IMR-90 (cell line): ENCODE results near the gene KIAA1328. TPM values are rescaled to one million over a fixed set of nuclear protein-coding genes. Genes with fewer than 3 reads are reported as not detected.

Experiments
- ATAC-seq: fragments of 200-7000 bp; cut with Tn5 transposase; 2 replicates; pipeline ENCODE4 v1.9.1; 2020; ENCODE audit warnings: low read depth, mild to moderate bottlenecking, moderate library complexity
- Bru-seq: library from RNA; stranded (reverse); fragments of 400-500 nt; gene quantifications from one replicate; lab custom pipeline; 2021; lab: Mats Ljungman, UMichigan
- BruChase-seq, 2 experiments: library from RNA; stranded (reverse); fragments of 400-500 nt; gene quantifications; one replicate each; lab custom pipeline; 2021; lab: Mats Ljungman, UMichigan
- BruUV-seq: library from RNA; stranded (reverse); fragments of 400-500 nt; replicated peaks from 2 replicates; lab custom pipeline; 2021; lab: Mats Ljungman, UMichigan
- CTCF ChIA-PET: fragments of 300-600 bp; formaldehyde crosslinking; extraction: SDS; loops from one replicate; lab custom pipeline; 2021; ENCODE audit warnings: antibody characterized with exemption; lab: Yijun Ruan, JAX
- POLR2A ChIA-PET: fragments of 300-600 bp; sonication (Branson Sonifier 250); formaldehyde crosslinking; loops from one replicate; lab custom pipeline; 2022; ENCODE audit warnings: antibody characterized with exemption; ENCODE audit not compliant: unreplicated experiment; lab: Charles Lee
- DNase-seq: peaks from one replicate; pipeline ENCODE4 v3.0.0; 2013
- H2AFZ ChIP-seq: replicated peaks from 2 replicates; pipeline ENCODE3; 2013; ENCODE audit warnings: low read length, mild to moderate bottlenecking; ENCODE audit not compliant: poor library complexity
- H2AK5ac ChIP-seq: 2 replicates; pipeline ENCODE4 v1.6.1; 2013; ENCODE audit warnings: low read depth, low read length, inconsistent platforms
- H2AK9ac ChIP-seq: replicated peaks from 2 replicates; pipeline ENCODE3; 2013; ENCODE audit warnings: mild to moderate bottlenecking, low read depth, low read length, moderate library complexity; ENCODE audit not compliant: poor library complexity
- H2BK120ac ChIP-seq: 2 replicates; pipeline ENCODE4 v1.6.1; 2013; ENCODE audit warnings: low read depth, low read length, inconsistent platforms
- H2BK15ac ChIP-seq: 3 replicates; pipeline ENCODE4 v1.6.1; 2013; ENCODE audit warnings: low read depth, low read length, inconsistent platforms
- H2BK20ac ChIP-seq: 2 replicates; pipeline ENCODE4 v1.6.1; 2013; ENCODE audit warnings: low read depth, mild to moderate bottlenecking, inconsistent platforms, low read length, moderate library complexity
- H2BK5ac ChIP-seq: 2 replicates; pipeline ENCODE4 v1.6.1; 2013; ENCODE audit warnings: mild to moderate bottlenecking, low read depth, low read length, inconsistent platforms; ENCODE audit not compliant: poor library complexity, severe bottlenecking
- H3K14ac ChIP-seq: replicated peaks from 2 replicates; pipeline ENCODE4 v1.6.1; 2013; ENCODE audit warnings: low read depth, low read length, inconsistent platforms
- H3K18ac ChIP-seq: 2 replicates; pipeline ENCODE4 v1.6.1; 2013; ENCODE audit warnings: low read depth, low read length, control low read depth
- H3K23ac ChIP-seq: 2 replicates; pipeline ENCODE4 v1.6.1; 2013; ENCODE audit warnings: low read depth, low read length, inconsistent platforms
- H3K27ac ChIP-seq: 2 replicates; pipeline ENCODE4 v1.5.1; 2013; ENCODE audit warnings: mild to moderate bottlenecking, control low read depth, low read length; ENCODE audit not compliant: insufficient read depth
- H3K27me3 ChIP-seq: 2 replicates; pipeline ENCODE4 v1.6.1; 2013; ENCODE audit warnings: low read length; ENCODE audit not compliant: control insufficient read depth, insufficient read depth
- H3K36me3 ChIP-seq: 2 replicates; pipeline ENCODE4 v1.6.1; 2013; ENCODE audit warnings: low read length, mixed read lengths; ENCODE audit not compliant: control insufficient read depth, insufficient read depth
- H3K4ac ChIP-seq: 2 replicates; pipeline ENCODE4 v1.6.1; 2013; ENCODE audit warnings: low read depth, low read length, inconsistent platforms
- H3K4me1 ChIP-seq: 2 replicates; pipeline ENCODE4 v1.6.1; 2013; ENCODE audit warnings: low read length, mixed read lengths; ENCODE audit not compliant: control insufficient read depth, insufficient read depth
- H3K4me2 ChIP-seq: 2 replicates; pipeline ENCODE4 v1.6.1; 2013; ENCODE audit warnings: low read depth, mild to moderate bottlenecking, control low read depth, low read length, moderate library complexity
- H3K4me3 ChIP-seq: 2 replicates; pipeline ENCODE4 v1.5.1; 2013; ENCODE audit warnings: low read depth, mild to moderate bottlenecking, control low read depth, low read length, moderate library complexity; ENCODE audit not compliant: insufficient read depth
- H3K56ac ChIP-seq: 2 replicates; pipeline ENCODE4 v1.6.1; 2013; ENCODE audit warnings: low read length, inconsistent platforms; ENCODE audit not compliant: insufficient read depth; ENCODE audit errors: extremely low read depth
- H3K79me1 ChIP-seq, 2 experiments: 2 replicates each; pipeline ENCODE4 v1.6.1; 2013; ENCODE audit warnings: low read length in 2 of 2, inconsistent platforms in 1 of 2, low read depth in 1 of 2
- H3K9ac ChIP-seq: 2 replicates; pipeline ENCODE4 v1.6.1; 2013; ENCODE audit warnings: low read depth, low read length, control low read depth
- H3K9me1 ChIP-seq: 2 replicates; pipeline ENCODE4 v1.6.1; 2013; ENCODE audit warnings: low read length, inconsistent platforms; ENCODE audit not compliant: insufficient read depth
- H3K9me3 ChIP-seq: 2 replicates; pipeline ENCODE4 v1.6.1; 2013; ENCODE audit warnings: low read length; ENCODE audit not compliant: control insufficient read depth, insufficient read depth
- H4K20me1 ChIP-seq: 2 replicates; pipeline ENCODE4 v1.6.1; 2013; ENCODE audit warnings: low read length, inconsistent platforms; ENCODE audit not compliant: insufficient read depth
- H4K5ac ChIP-seq: 2 replicates; pipeline ENCODE4 v1.6.1; 2013; ENCODE audit warnings: mild to moderate bottlenecking, low read depth, low read length, control low read depth
- H4K8ac ChIP-seq, 2 experiments: 2 replicates each; pipeline ENCODE4 v1.6.1; 2013; ENCODE audit warnings: low read depth in 2 of 2, low read length in 2 of 2, control low read depth in 1 of 2, inconsistent platforms in 1 of 2
- H4K91ac ChIP-seq: 2 replicates; pipeline ENCODE4 v1.6.1; 2013; ENCODE audit warnings: low read depth, low read length, inconsistent platforms; ENCODE audit not compliant: insufficient read depth
- BHLHE40 ChIP-seq: fragments of 150-350 bp; IDR thresholded peaks from 2 replicates; pipeline ENCODE4 v1.6.1; 2016; ENCODE audit warnings: mild to moderate bottlenecking, low read depth, low read length
- CHD1 ChIP-seq: IDR thresholded peaks from 2 replicates; pipeline ENCODE4 v1.6.1; 2012; ENCODE audit warnings: low read depth, low read length, improper control_type of control experiment
- CTCF ChIP-seq: conservative IDR thresholded peaks from 2 replicates; pipeline ENCODE4 v1.5.1; 2012; ENCODE audit warnings: mild to moderate bottlenecking, low read depth, low read length, improper control_type of control experiment
- FOS ChIP-seq: fragments of 150-350 bp; IDR thresholded peaks from 2 replicates; pipeline ENCODE4 v1.6.1; 2016; ENCODE audit warnings: low read depth, low read length
- MAFK ChIP-seq: IDR thresholded peaks from 2 replicates; pipeline ENCODE4 v1.6.1; 2012; ENCODE audit warnings: low read depth, low read length, improper control_type of control experiment
- MAZ ChIP-seq: IDR thresholded peaks from 2 replicates; pipeline ENCODE4 v1.6.1; 2012; ENCODE audit warnings: low read depth, mild to moderate bottlenecking, low read length, improper control_type of control experiment, moderate library complexity, borderline replicate concordance
- MXI1 ChIP-seq: IDR thresholded peaks from 2 replicates; pipeline ENCODE4 v1.6.1; 2012; ENCODE audit warnings: low read depth, mild to moderate bottlenecking, low read length, moderate library complexity, borderline replicate concordance
- NFE2L2 ChIP-seq: fragments of 150-350 bp; IDR thresholded peaks from 2 replicates; pipeline ENCODE4 v1.6.1; 2016; ENCODE audit warnings: low read depth, mild to moderate bottlenecking, low read length
- POLR2A ChIP-seq: IDR thresholded peaks from 2 replicates; pipeline ENCODE4 v1.6.1; 2012; ENCODE audit warnings: mild to moderate bottlenecking, low read depth, low read length
- RAD21 ChIP-seq: IDR thresholded peaks from 2 replicates; pipeline ENCODE4 v1.6.1; 2012; ENCODE audit warnings: low read length, improper control_type of control experiment
- RCOR1 ChIP-seq: IDR thresholded peaks from 2 replicates; pipeline ENCODE4 v1.6.1; 2012; ENCODE audit warnings: mild to moderate bottlenecking, low read length, improper control_type of control experiment; ENCODE audit not compliant: insufficient replicate concordance
- SMC3 ChIP-seq: fragments of 150-350 bp; IDR thresholded peaks from 2 replicates; pipeline ENCODE4 v1.6.1; 2016; ENCODE audit warnings: low read depth, mild to moderate bottlenecking, antibody characterized with exemption, low read length, moderate library complexity
- USF2 ChIP-seq: fragments of 150-350 bp; IDR thresholded peaks from 2 replicates; pipeline ENCODE4 v1.6.1; 2017; ENCODE audit warnings: mild to moderate bottlenecking, antibody characterized with exemption, low read length, low read depth
- WGBS, 2 experiments: methylation state at CpG; one replicate each; pipeline versions ENCODE4 v1.1.5 to v1.1.7; 2013; ENCODE audit warnings: missing lambda C conversion rate in 2 of 2; ENCODE audit not compliant: insufficient read length in 1 of 2; ENCODE audit errors: extremely low coverage in 2 of 2; 5-methylcytosine and 5-hydroxymethylcytosine counted together
- dilution Hi-C: fragments of 300-500 bp; cut with HindIII; formaldehyde crosslinking; loops from one replicate; pipeline ENCODE4 v1.14.3; 2018; ENCODE audit warnings: low sequenced_read_pairs; ENCODE audit not compliant: unreplicated experiment
- in situ Hi-C: fragments of 300-500 bp; cut with MboI; formaldehyde crosslinking; loops from 3 replicates; pipeline ENCODE4 v1.14.3; 2019; ENCODE audit warnings: low sequenced_read_pairs, inconsistent platforms, mixed read lengths
- intact Hi-C: fragments of 100-400 bp; cut with micrococcal nuclease; formaldehyde crosslinking; loops from 2 replicates; pipeline ENCODE4 v1.10.0; 2022
- long read RNA-seq: library from polyadenylated mRNA; unstranded; transcript quantifications from one replicate; pipeline ENCODE4 v2.0.0, GENCODE V29; 2021; ENCODE audit not compliant: unreplicated experiment
- polyA plus RNA-seq, 3 experiments: library from polyadenylated mRNA; depleted of rRNA; stranded (reverse); fragments of >200 nt; gene quantifications; 2 replicates each; pipeline ENCODE4 v1.2.3, GENCODE V29; 2012; ENCODE audit warnings: low replicate concordance in 1 of 3
- total RNA-seq: library from RNA; depleted of rRNA; stranded (reverse); fragments of >200 nt; gene quantifications from 2 replicates; pipeline ENCODE4 v1.2.3, GENCODE V29; 2012; rRNA removed

The KIAA1328 gene
- total RNA-seq (7.0 and 7.2 TPM in 2 replicates), polyA plus RNA-seq (2012; rRNA removed) (2.3 and 2.4 TPM in 2 replicates), Bru-seq, nascent RNA (percentile 55 among the genes with signal in this experiment), BruChase-seq, experiment 1, labeled RNA remaining after a 6-hour chase (percentile 54 among the genes with signal in this experiment), BruChase-seq, experiment 2, labeled RNA remaining after a 2-hour chase (percentile 58 among the genes with signal in this experiment)
- 0.57 and 1.0 TPM in 2 replicates for polyA plus RNA-seq (2012; cell fraction: cytosol; rRNA removed)
- 1.5 and 8.7 TPM in 2 replicates for polyA plus RNA-seq (2012; cell fraction: nucleus; rRNA removed; ENCODE audit: low replicate concordance)
- long read RNA-seq, partial matches to known transcripts: 1 of 8 reads
- long read RNA-seq, other reads (novel, unspliced or antisense): 4 of 8 reads

- Histone ChIP-seq H3K79me1 (peaks cover 23 to 45% of the 10 kb centered on the region in 2 experiments), H3K4ac (peak within 1 kb of the TSS; percentile 96), H2AK9ac (peak within 1 kb of the TSS; percentile 93), H3K56ac (peak within 1 kb of the TSS; percentile 70), H3K9me3 (no peaks in the 10 kb centered on the region), H3K9ac (peak within 1 kb of the TSS; percentile 94), H3K14ac (peak within 1 kb of the TSS; percentile 91), H4K91ac (peak within 1 kb of the TSS; percentile 95), H2BK5ac (peak within 1 kb of the TSS; percentile 88), H3K4me2 (peak within 1 kb of the TSS; percentile 88), H3K23ac (peak within 1 kb of the TSS; percentile 92), H2BK20ac (no peak within 1 kb of the TSS), H2BK15ac (peak within 1 kb of the TSS; percentile 76; the same call in 2 of the 3 replicates), H2BK120ac (peak within 1 kb of the TSS; percentile 86), H4K5ac (peak within 1 kb of the TSS; percentile 87), H4K8ac (peak within 1 kb of the TSS; percentile 92 to 98), H3K18ac (peak within 1 kb of the TSS; percentile 74), H4K20me1 (no peaks in the 10 kb centered on the region), H3K27me3 (no peaks in the 10 kb centered on the region), H3K36me3 (no peaks in the 10 kb centered on the region), H2AFZ (peak within 1 kb of the TSS; percentile 100), H3K27ac (peak within 1 kb of the TSS; percentile 95), H3K4me1 (peaks cover 2% of the 10 kb centered on the region; the same call in 1 of the 2 replicates), H2AK5ac (peak within 1 kb of the TSS; percentile 69), H3K9me1 (peaks cover 3% of the 10 kb centered on the region; the same call in 1 of the 2 replicates), H3K4me3 (peak within 1 kb of the TSS; percentile 98)
- dilution Hi-C loops (no loop called here), intact Hi-C loops (no loop called here), in situ Hi-C loops (no loop called here)
- CTCF ChIA-PET: interaction anchor here (0.6 to 1.2 kb wide), 2 partner anchors 10 to 113 kb away, joined by 3 to 4 read pairs; no protein-coding TSS in a partner anchor
- ATAC-seq (peak; percentile 96), DNase-seq (peak; percentile 81)
- BruUV-seq: no TSS peak
- 1% methylated on average over 34 of the region's 83 CpGs; no CpG with 5 or more reads in 1 of the 2 experiments for WGBS, 2 experiments
- POLR2A ChIA-PET: interaction anchor here (0.6 kb wide), 1 partner anchor 368 kb away, joined by 3 read pairs; no protein-coding TSS in a partner anchor
- no peak for TF ChIP-seq MAFK
- no peak for TF ChIP-seq BHLHE40
- TF ChIP-seq MXI1: no peak
- TF ChIP-seq RCOR1: peak; percentile 53
- no peak for TF ChIP-seq NFE2L2
- no peak for TF ChIP-seq USF2
- no peak for TF ChIP-seq SMC3
- peak; percentile 76 for TF ChIP-seq MAZ
- TF ChIP-seq RAD21: peak; percentile 33
- no peak for TF ChIP-seq FOS
- 0 out of 2 replicates have a peak, but pooled peaks have one; percentile 18 for TF ChIP-seq CHD1
- peak; percentile 55 for TF ChIP-seq CTCF
- TF ChIP-seq POLR2A: peak; percentile 69
These were observed at the start of gene KIAA1328, which contains the start of gene TPGS2 for GRCh38 chr18:36828630-36829361. TSS of gene KIAA1328 (plus strand) at chr18:36829127. CDS start at chr18:36829139, 12 bp downstream. TSS of gene TPGS2 (minus strand) at chr18:36829002. CDS start at chr18:36828767, 235 bp downstream.
